K562 (cell line): ENCODE measurements around the gene ATF4. TPM values are rescaled to one million over a fixed set of nuclear protein-coding genes. Genes with fewer than 3 reads are reported as not detected.

Experiments used
- ATAC-seq: fragments of 200-7000 bp; cut with Tn5 transposase; 3 replicates; pipeline ENCODE4 v1.9.1; 2020; ENCODE audit warnings: moderate library complexity
- BruUV-seq: library from RNA; stranded (reverse); fragments of 400-500 nt; replicated peaks from 2 replicates; lab custom pipeline; 2021; lab: Mats Ljungman, UMichigan
- CTCF ChIA-PET: fragments of 300-600 bp; formaldehyde crosslinking; extraction: SDS; loops from one replicate; lab custom pipeline; 2021; ENCODE audit warnings: low intra/inter-chr PET ratio; lab: Yijun Ruan, JAX
- POLR2A ChIA-PET: fragments of 300-600, 350-650 bp; sonication (Branson Sonifier 250); formaldehyde crosslinking; extraction: SDS; loops from one replicate; lab custom pipeline; 2021; ENCODE audit warnings: antibody characterized with exemption, inconsistent platforms; lab: Yijun Ruan, JAX
- DNase-seq, 4 experiments: peaks; one replicate each; pipeline versions ENCODE4 v3.0.0 to v3.0.0-alpha.2; 2011 to 2018; ENCODE audit warnings: low spot score in 3 of 4, mixed read lengths in 3 of 4; ENCODE audit errors: extremely low read depth in 1 of 4
- FAIRE-seq: peaks from 2 replicates; lab custom pipeline; 2011; peaks lifted over from hg19 to GRCh38; lab: Jason Lieb, UNC
- H2AFZ ChIP-seq: 2 replicates; pipeline ENCODE4 v1.6.0; 2011; ENCODE audit warnings: low read depth, low read length, control low read depth, inconsistent platforms
- H3K27ac ChIP-seq: fragments of 200-600 bp; 3 replicates; pipeline ENCODE4 v1.8.0; 2011; ENCODE audit warnings: low read depth, mild to moderate bottlenecking, control low read depth, inconsistent platforms, low read length, moderate library complexity, mixed read lengths; ENCODE audit errors: extremely low read depth
- H3K27me3 ChIP-seq, 2 experiments: fragments of 300-600 bp in 1 of 2; 2 replicates in 1 of 2; 3 replicates in 1 of 2; pipeline versions ENCODE4 v1.6.0 to v1.8.0; 2011; ENCODE audit warnings: inconsistent platforms in 2 of 2, low read length in 2 of 2, mild to moderate bottlenecking in 1 of 2, mixed read lengths in 1 of 2, moderate library complexity in 1 of 2; ENCODE audit not compliant: control insufficient read depth in 2 of 2, insufficient read depth in 2 of 2
- H3K36me3 ChIP-seq: fragments of 300-600 bp; 3 replicates; pipeline ENCODE4 v1.8.0; 2011; ENCODE audit warnings: mild to moderate bottlenecking, low read length, inconsistent platforms; ENCODE audit not compliant: control insufficient read depth, insufficient read depth
- H3K4me1 ChIP-seq, 2 experiments: fragments of 200-600 bp in 1 of 2; replicated peaks in 1 of 2; 2 replicates in 1 of 2; 3 replicates in 1 of 2; pipeline versions ENCODE4 v1.5.1 to v1.8.0; 2011; ENCODE audit warnings: inconsistent platforms in 2 of 2, low read length in 2 of 2, mild to moderate bottlenecking in 1 of 2, mixed read lengths in 1 of 2, moderate library complexity in 1 of 2; ENCODE audit not compliant: control insufficient read depth in 2 of 2, insufficient read depth in 2 of 2
- H3K4me2 ChIP-seq: 2 replicates; pipeline ENCODE4 v1.6.1; 2011; ENCODE audit warnings: low read length, control low read depth, inconsistent platforms, mixed read lengths; ENCODE audit not compliant: insufficient read depth
- H3K4me3 ChIP-seq: fragments of 200-600 bp; sonication (generic), shearing (Covaris generic); 2 replicates; pipeline ENCODE4 v1.5.1; 2016; ENCODE audit warnings: control low read depth, inconsistent platforms
- H3K79me2 ChIP-seq: fragments of 200-600 bp; 3 replicates; pipeline ENCODE4 v1.8.0; 2011; ENCODE audit warnings: low read length, inconsistent platforms; ENCODE audit not compliant: control insufficient read depth, insufficient read depth
- H3K9ac ChIP-seq, 2 experiments: 2 replicates each; pipeline versions ENCODE4 v1.6.0 to v1.6.1; 2011; ENCODE audit warnings: low read depth in 2 of 2, low read length in 2 of 2, control low read depth in 1 of 2, inconsistent platforms in 1 of 2, mild to moderate bottlenecking in 1 of 2, mixed read lengths in 1 of 2; ENCODE audit not compliant: insufficient read depth in 1 of 2
- H3K9me1 ChIP-seq: one replicate; pipeline ENCODE4 v1.6.0; 2011; ENCODE audit warnings: inconsistent platforms, mild to moderate bottlenecking, low read length, moderate library complexity; ENCODE audit not compliant: control insufficient read depth, insufficient read depth
- H3K9me3 ChIP-seq: replicated peaks from 2 replicates; pipeline ENCODE4 v1.5.1; 2011; ENCODE audit warnings: low read depth, low read length, inconsistent platforms; ENCODE audit not compliant: control insufficient read depth, insufficient read depth
- H4K20me1 ChIP-seq: replicated peaks from 2 replicates; pipeline ENCODE4 v1.6.1; 2011; ENCODE audit warnings: low read length, inconsistent platforms, mixed read lengths; ENCODE audit not compliant: control insufficient read depth, insufficient read depth
- BHLHE40 ChIP-seq: IDR thresholded peaks from 2 replicates; pipeline ENCODE4 v1.6.1; 2011; ENCODE audit warnings: low read length, improper control_type of control experiment
- EWSR1 ChIP-seq: fragments of 450-650 bp; IDR thresholded peaks from 2 replicates; pipeline ENCODE4 v1.6.1; 2018; ENCODE audit warnings: borderline replicate concordance, mild to moderate bottlenecking, low read depth, moderate library complexity; ENCODE audit not compliant: partially characterized antibody
- ILF3 ChIP-seq: fragments of 450-650 bp; IDR thresholded peaks from 2 replicates; pipeline ENCODE4 v1.6.1; 2018; ENCODE audit warnings: antibody characterized with exemption, mild to moderate bottlenecking, moderate library complexity, borderline replicate concordance
- IRF2 ChIP-seq: sonication (generic); formaldehyde crosslinking; IDR thresholded peaks from 2 replicates; pipeline ENCODE4 v1.8.1; 2022; ENCODE audit warnings: mild to moderate bottlenecking, missing genetic modification reagents
- MEF2A ChIP-seq: IDR thresholded peaks from 2 replicates; pipeline ENCODE4 v1.6.1; 2011; ENCODE audit warnings: low read depth, mild to moderate bottlenecking, low read length, moderate library complexity; ENCODE audit not compliant: control insufficient read depth
- MXI1 ChIP-seq: IDR thresholded peaks from 2 replicates; pipeline ENCODE4 v1.6.1; 2011; ENCODE audit warnings: low read depth, mild to moderate bottlenecking, improper control_type of control experiment, low read length
- SMARCA4 ChIP-seq: fragments of 450-650 bp; IDR thresholded peaks from 2 replicates; pipeline ENCODE4 v1.6.1; 2016
- SUPT5H ChIP-seq: fragments of 450-650 bp; IDR thresholded peaks from 2 replicates; pipeline ENCODE4 v1.6.1; 2016
- TFAP4 ChIP-seq: sonication (generic); formaldehyde crosslinking; IDR thresholded peaks from 2 replicates; pipeline ENCODE4 v1.8.0; 2022; ENCODE audit warnings: missing genetic modification reagents, mild to moderate bottlenecking, moderate library complexity, borderline replicate concordance
- TRIM24 ChIP-seq, 2 experiments: fragments of 450-650 bp; IDR thresholded peaks; 2 replicates each; pipeline ENCODE4 v1.6.1; 2016
- U2AF1 ChIP-seq: fragments of 200-400 bp; formaldehyde crosslinking; optimal IDR thresholded peaks from 2 replicates; pipeline ENCODE3; 2017; ENCODE audit warnings: mild to moderate bottlenecking, low read depth, low read length, moderate library complexity
- ZNF347 ChIP-seq: fragments of 450-650 bp; formaldehyde crosslinking; IDR thresholded peaks from 2 replicates; pipeline ENCODE4 v1.4.0; 2020; ENCODE audit warnings: low read depth, mild to moderate bottlenecking, moderate library complexity
- ZNF354B ChIP-seq: fragments of 250-450 bp; sonication (Bioruptor Pico); IDR thresholded peaks from 2 replicates; pipeline ENCODE4 v1.4.0; 2020
- ZNF395 ChIP-seq: fragments of 200-800 bp; sonication (Bioruptor generic); IDR thresholded peaks from 2 replicates; pipeline ENCODE4 v1.6.1; 2017; ENCODE audit warnings: missing genetic modification characterization, missing compliant biosample characterization
- ZNF518B ChIP-seq: fragments of 250-450 bp; sonication (Bioruptor Pico); IDR thresholded peaks from 2 replicates; pipeline ENCODE4 v1.5.0; 2021; ENCODE audit warnings: mild to moderate bottlenecking, moderate library complexity
- ZNF583 ChIP-seq: fragments of 250-450 bp; sonication (Bioruptor Pico); IDR thresholded peaks from 2 replicates; pipeline ENCODE4 v1.4.0; 2020
- ZSCAN29 ChIP-seq: fragments of 450-650 bp; IDR thresholded peaks from 2 replicates; pipeline ENCODE4 v1.6.1; 2017
- WGBS: fragments of 100-300 bp; shearing (Covaris generic); methylation state at CpG from one replicate; pipeline ENCODE4 v1.1.6; 2016; ENCODE audit warnings: low coverage, mixed read lengths; ENCODE audit not compliant: insufficient coverage; ENCODE audit errors: missing lambda C conversion rate; 5-methylcytosine and 5-hydroxymethylcytosine counted together
- in situ Hi-C: fragments of 300-500 bp; cut with MboI; formaldehyde crosslinking; loops from 4 replicates; pipeline ENCODE4 v1.15.0; 2018; ENCODE audit warnings: inconsistent platforms, mixed read lengths
- intact Hi-C: fragments of 100-400 bp; cut with micrococcal nuclease; formaldehyde crosslinking; loops from 2 replicates; pipeline ENCODE4 v1.14.2; 2022
- polyA plus RNA-seq, 8 experiments: library from polyadenylated mRNA; depleted of rRNA in 4 of 8; stranded (reverse) in 5 of 8; unstranded in 3 of 8; fragments of >200 nt; fragmentation: Nextera tagmentation in 2 of 8; fragmentation: Illumina TruSeq in 1 of 8; extraction: Ambion mirVana in 2 of 8; extraction: Trizol in 1 of 8; gene quantifications; 2 replicates each; pipeline versions ENCODE4 v1.2.1 to v1.2.3, GENCODE V29; 2011 to 2014; ENCODE audit warnings: inconsistent platforms in 1 of 8, missing spikeins in 1 of 8
- total RNA-seq, 7 experiments: library from RNA; depleted of rRNA in 6 of 7; stranded (reverse); fragments of >200 nt in 6 of 7; fragmentation: Illumina TruSeq in 2 of 7; extraction: Trizol in 2 of 7; gene quantifications; 2 replicates each; pipeline versions ENCODE4 v1.2.1 to v1.2.3, GENCODE V29; 2011 to 2021; ENCODE audit warnings: low replicate concordance in 1 of 7

Gene ATF4
- total and polyA plus RNA-seq, 9 of the 15 experiments (the other 6 are each of a cell fraction or from before 2014, with no cell fraction given), result 93.1 to 723 (median 355) TPM

- TF ChIP-seq IRF2 (CRISPR knock-in tag), result no peak
- no peak for TF ChIP-seq TRIM24 (IDR thresholded peaks at IDR 0.05)
Observed at GRCh38 chr22:39491696-39492095, 28.7 kb upstream of the ATF4 start (continued).

- Histone ChIP-seq H3K9me1 (no peaks in the 10 kb centered on the region), H3K79me2 (peaks cover 23% of the 10 kb centered on the region; the same call in 2 of the 3 replicates), H3K27ac (no peak overlapping the region), H2AFZ (no peak overlapping the region), H3K36me3 (peaks cover 10% of the 10 kb centered on the region; the same call in 1 of the 3 replicates), H3K4me2 (no peak overlapping the region), H3K27me3 (no peaks in the 10 kb centered on the region), H3K4me1 (peaks cover 34 to 42% of the 10 kb centered on the region in 2 experiments), H3K9me3 (no peaks in the 10 kb centered on the region), H3K9ac (0 out of 4 replicates have a peak overlapping the region, but pooled peaks of 1 of the 2 experiments have one; percentile 17), H4K20me1 (no peaks in the 10 kb centered on the region), H3K4me3 (no peak overlapping the region)
- no TSS peak for BruUV-seq
- ATAC-seq (no peak), DNase-seq (no peak), FAIRE-seq (no peak)
- in situ Hi-C loops (no loop called here), intact Hi-C loops (no loop called here)
- CTCF ChIA-PET, result no interaction called here
- POLR2A ChIA-PET, result interaction anchor here (1.5 kb wide), 1 partner anchor 31 kb away, joined by 4 read pairs; no protein-coding TSS in a partner anchor
- 46% methylated on average over 2 of the region's 3 CpGs for WGBS
- TF ChIP-seq ZNF395 (CRISPR knock-in tag), result no peak
- TF ChIP-seq MEF2A, result no peak
- TF ChIP-seq SUPT5H, result no peak
- TF ChIP-seq ZNF518B (CRISPR knock-in tag), result no peak
- TF ChIP-seq ZNF347 (CRISPR knock-in tag), result no peak
- TF ChIP-seq U2AF1, result no peak
- no peak for TF ChIP-seq EWSR1
- TF ChIP-seq BHLHE40, result no peak
- no peak for TF ChIP-seq ZSCAN29
- TF ChIP-seq ILF3, result no peak
- TF ChIP-seq TFAP4 (CRISPR knock-in tag), result no peak
- no peak for TF ChIP-seq MXI1
- no peak for TF ChIP-seq ZNF583 (CRISPR knock-in tag)
- no peak for TF ChIP-seq SMARCA4
- TF ChIP-seq ZNF354B (CRISPR knock-in tag), result no peak
Observed at GRCh38 chr22:39492186-39492585, 28.2 kb upstream of the ATF4 start.
